Measurements from ENCODE around the gene CDH4. TPM values are rescaled to one million over a fixed set of nuclear protein-coding genes. Genes with fewer than 3 reads are reported as not detected.
"Not testable (repeated sequence)": the region's sequence is repeated elsewhere in the genome, so short reads cannot be mapped to it uniquely, and the experiment has no call there.

CDH4 gene
- polyA plus RNA-seq, 2 donors, result 0.02 to 0.05 TPM

- Histone ChIP-seq H3K4me3 (ENCODE audit: low read depth in 1 of 2, low read length in 2 of 2) (no peak overlapping the region), H3K27me3 (ENCODE audit: control insufficient read depth in 1 of 2, insufficient read depth in 2 of 2, low read length in 2 of 2) (no peaks in the 10 kb centered on the region), H3K36me3 (ENCODE audit: control insufficient read depth in 2 of 2, insufficient read depth in 2 of 2, low read length in 1 of 2) (no peaks in the 10 kb centered on the region), H3K4me1 (ENCODE audit: control insufficient read depth in 2 of 2, insufficient read depth in 2 of 2, low read length in 1 of 2) (no peaks in the 10 kb centered on the region), H3K27ac (ENCODE audit: low read depth in 2 of 2, low read length in 1 of 2) (no peak overlapping the region), H3K9me3 (ENCODE audit: control insufficient read depth in 2 of 2, insufficient read depth in 1 of 2, low read depth in 1 of 2, low read length in 1 of 2) (peaks cover 7 to 11% of the 10 kb centered on the region in 2 donors)
- 74 to 77% methylated on average over 14 of the region's 14 CpGs for WGBS, 2 donors
Observed at GRCh38 chr20:61419010-61419409, 166.9 kb downstream of the CDH4 start.

- Histone ChIP-seq H3K4me1 (ENCODE audit: control insufficient read depth in 2 of 2, insufficient read depth in 2 of 2, low read length in 1 of 2) (no peaks in the 10 kb centered on the region), H3K27me3 (ENCODE audit: control insufficient read depth in 1 of 2, insufficient read depth in 2 of 2, low read length in 2 of 2) (no peaks in the 10 kb centered on the region), H3K27ac (ENCODE audit: low read depth in 2 of 2, low read length in 1 of 2) (no peak overlapping the region), H3K9me3 (ENCODE audit: control insufficient read depth in 2 of 2, insufficient read depth in 1 of 2, low read depth in 1 of 2, low read length in 1 of 2) (peaks cover 7% of the 10 kb centered on the region in 2 donors), H3K36me3 (ENCODE audit: control insufficient read depth in 2 of 2, insufficient read depth in 2 of 2, low read length in 1 of 2) (no peaks in the 10 kb centered on the region), H3K4me3 (ENCODE audit: low read depth in 1 of 2, low read length in 2 of 2) (no peak overlapping the region)
- WGBS, 2 donors, result 73 to 75% methylated on average over 6 of the region's 6 CpGs
Observed at GRCh38 chr20:61419501-61419900, 167.4 kb downstream of the CDH4 start.

DNA sequence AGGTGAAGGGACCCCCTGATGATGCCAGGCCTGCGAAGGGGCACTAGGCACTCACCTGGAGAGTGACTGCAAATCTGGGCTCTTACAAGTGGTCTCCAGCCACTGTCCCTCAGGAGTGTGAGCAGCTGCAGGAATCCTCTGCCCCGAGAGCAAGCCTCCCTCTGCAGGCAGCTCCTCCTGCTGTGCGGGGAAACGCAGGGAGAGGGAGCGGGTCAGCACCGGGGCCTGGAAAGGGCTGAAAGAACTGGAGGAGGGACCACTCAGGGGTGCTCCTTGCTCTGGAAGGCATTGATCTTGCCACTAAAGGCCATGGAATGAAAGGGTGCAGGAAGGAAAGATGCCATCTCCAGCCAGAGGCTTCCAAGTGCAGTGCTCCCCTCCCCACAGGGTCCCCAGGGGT lies 168.0 kb downstream of the CDH4 start:
- Histone ChIP-seq H3K27me3 (ENCODE audit: control insufficient read depth in 1 of 2, insufficient read depth in 2 of 2, low read length in 2 of 2) (no peaks in the 10 kb centered on the region), H3K27ac (ENCODE audit: low read depth in 2 of 2, low read length in 1 of 2) (no peak overlapping the region), H3K4me3 (ENCODE audit: low read depth in 1 of 2, low read length in 2 of 2) (no peak overlapping the region), H3K36me3 (ENCODE audit: control insufficient read depth in 2 of 2, insufficient read depth in 2 of 2, low read length in 1 of 2) (no peaks in the 10 kb centered on the region), H3K4me1 (ENCODE audit: control insufficient read depth in 2 of 2, insufficient read depth in 2 of 2, low read length in 1 of 2) (no peaks in the 10 kb centered on the region), H3K9me3 (ENCODE audit: control insufficient read depth in 2 of 2, insufficient read depth in 1 of 2, low read depth in 1 of 2, low read length in 1 of 2) (peaks cover 7 to 11% of the 10 kb centered on the region in 2 donors)
- 85% methylated on average over 6 of the region's 6 CpGs for WGBS, 2 donors

GRCh38 chr20:61420781-61421180 lies 168.7 kb downstream of the CDH4 start:
- Histone ChIP-seq H3K27me3 (ENCODE audit: control insufficient read depth in 1 of 2, insufficient read depth in 2 of 2, low read length in 2 of 2) (no peaks in the 10 kb centered on the region), H3K27ac (ENCODE audit: low read depth in 2 of 2, low read length in 1 of 2) (no peak overlapping the region), H3K36me3 (ENCODE audit: control insufficient read depth in 2 of 2, insufficient read depth in 2 of 2, low read length in 1 of 2) (no peaks in the 10 kb centered on the region), H3K4me1 (ENCODE audit: control insufficient read depth in 2 of 2, insufficient read depth in 2 of 2, low read length in 1 of 2) (no peaks in the 10 kb centered on the region), H3K4me3 (ENCODE audit: low read depth in 1 of 2, low read length in 2 of 2) (no peak overlapping the region), H3K9me3 (ENCODE audit: control insufficient read depth in 2 of 2, insufficient read depth in 1 of 2, low read depth in 1 of 2, low read length in 1 of 2) (peaks cover 7 to 11% of the 10 kb centered on the region in 2 donors)
- WGBS, 2 donors, result 90 to 91% methylated on average over 7 of the region's 7 CpGs

DNA sequence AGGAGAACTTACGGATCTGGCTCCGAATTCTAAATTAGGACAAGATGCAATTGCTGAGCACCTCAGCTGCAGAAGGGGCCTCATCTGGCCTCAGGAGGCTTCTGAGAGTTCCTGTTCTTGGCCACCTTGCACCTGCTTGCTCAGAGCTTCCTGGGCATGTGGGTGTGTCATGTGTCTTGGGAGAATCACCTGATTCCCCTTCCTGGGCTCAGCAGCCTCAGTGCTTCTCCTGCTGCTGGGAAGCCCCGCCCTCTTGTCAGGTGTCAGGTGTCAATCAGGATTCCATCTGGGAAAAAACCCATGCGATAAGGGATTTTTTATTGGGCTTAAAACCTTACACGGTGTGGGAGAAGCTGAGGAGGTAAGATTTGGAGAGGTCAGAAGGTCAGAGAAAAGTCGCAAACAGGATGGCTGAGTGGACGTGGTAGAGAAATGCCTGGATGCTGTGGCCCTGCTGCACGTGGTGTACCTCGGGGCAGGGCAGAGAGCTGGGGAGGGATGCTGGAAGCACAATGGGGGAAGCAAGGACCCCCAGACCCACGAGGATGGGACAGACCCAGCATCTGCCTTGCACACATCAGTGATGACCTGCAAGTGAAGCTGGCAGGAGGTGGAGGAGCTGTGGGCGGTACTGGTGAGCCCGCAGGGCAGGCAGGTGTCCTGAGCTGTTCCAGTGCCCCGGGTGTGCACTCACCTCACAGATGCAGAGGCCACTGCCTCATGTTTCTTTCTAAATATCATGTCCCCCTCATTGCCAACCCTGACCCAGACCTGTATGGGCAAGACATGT lies 170.8 kb downstream of the CDH4 start:
- no peaks in the 10 kb centered on the region for H3K27me3 ChIP-seq (ENCODE audit: control insufficient read depth in 1 of 2, insufficient read depth in 2 of 2, low read length in 2 of 2)
- H3K27ac ChIP-seq (ENCODE audit: low read depth in 2 of 2, low read length in 1 of 2), result no peak overlapping the region
- 50 to 55% methylated on average over 13 of the region's 13 CpGs for WGBS, 2 donors
- H3K4me3 ChIP-seq (ENCODE audit: low read depth in 1 of 2, low read length in 2 of 2), result no peak overlapping the region
- H3K36me3 ChIP-seq (ENCODE audit: control insufficient read depth in 2 of 2, insufficient read depth in 2 of 2, low read length in 1 of 2), result no peaks in the 10 kb centered on the region
- no peaks in the 10 kb centered on the region for H3K4me1 ChIP-seq (ENCODE audit: control insufficient read depth in 2 of 2, insufficient read depth in 2 of 2, low read length in 1 of 2)
- H3K9me3 ChIP-seq (ENCODE audit: control insufficient read depth in 2 of 2, insufficient read depth in 1 of 2, low read depth in 1 of 2, low read length in 1 of 2), result peaks cover 7 to 11% of the 10 kb centered on the region in 2 donors

DNA sequence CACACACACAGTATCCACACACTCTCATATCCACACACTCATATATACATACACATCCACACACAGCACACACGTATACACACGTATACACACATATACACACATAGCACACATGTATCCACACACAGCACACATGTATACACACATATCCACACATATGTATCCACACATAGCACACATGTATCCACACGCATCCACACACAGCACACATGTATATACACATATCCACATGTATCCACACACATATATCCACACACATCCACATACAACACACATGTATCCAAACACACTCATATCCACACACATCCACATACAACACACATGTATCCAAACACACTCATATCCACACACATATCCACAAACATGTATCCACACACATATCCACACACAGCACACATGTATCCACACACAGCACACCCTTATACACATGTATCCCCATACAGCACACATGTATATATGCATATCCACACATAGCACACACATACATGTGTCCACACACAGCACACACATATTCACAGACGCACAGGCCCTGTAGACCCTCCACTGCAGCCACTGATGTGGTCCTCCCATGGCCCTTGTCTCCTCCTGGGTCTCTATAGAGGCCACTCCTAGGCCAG lies 172.1 kb downstream of the CDH4 start:
- H3K4me1 ChIP-seq (ENCODE audit: control insufficient read depth in 2 of 2, insufficient read depth in 2 of 2, low read length in 1 of 2), result no peaks in the 10 kb centered on the region
- 90 to 91% methylated on average over 4 of the region's 4 CpGs for WGBS, 2 donors

DNA sequence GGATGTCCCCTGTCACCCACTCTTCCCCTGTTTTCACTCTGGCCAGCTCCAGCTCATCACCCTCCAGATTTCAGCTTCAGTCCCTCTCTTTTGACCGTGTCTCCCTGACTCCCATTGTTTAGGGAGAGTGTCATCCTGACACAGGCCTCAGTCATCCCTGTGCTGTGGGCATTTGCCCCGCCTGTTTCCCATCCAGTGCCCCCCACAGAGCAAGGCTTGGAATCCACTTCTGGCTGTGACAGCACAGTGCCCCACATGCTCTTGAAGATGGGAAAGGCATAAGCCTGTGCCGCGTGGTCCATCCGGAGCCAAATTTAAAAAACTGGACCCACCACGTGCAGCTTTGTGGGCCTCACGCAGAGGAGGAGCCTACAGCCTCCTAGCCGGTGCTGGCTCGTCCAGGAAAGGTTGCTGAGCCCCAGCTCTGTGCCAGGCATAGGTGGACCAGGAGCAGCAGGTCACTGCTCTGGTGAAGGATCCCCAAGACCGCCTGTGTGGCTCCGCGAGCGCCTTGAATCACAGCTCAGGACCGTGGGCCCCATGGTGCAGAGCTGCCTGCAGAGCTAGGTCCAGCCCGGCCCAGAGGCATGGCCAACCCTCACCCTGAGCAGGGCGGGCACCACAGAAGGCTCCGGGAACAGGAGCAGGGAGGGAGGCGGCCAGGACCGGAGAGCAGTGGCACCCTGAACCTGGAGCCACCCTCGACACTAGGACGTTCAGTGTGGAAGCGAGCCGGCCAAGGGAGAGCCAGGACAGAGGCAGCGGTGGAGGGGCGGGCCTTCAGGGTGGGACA lies 172.8 kb downstream of the CDH4 start:
- H3K9me3 ChIP-seq (ENCODE audit: control insufficient read depth in 2 of 2, insufficient read depth in 1 of 2, low read depth in 1 of 2, low read length in 1 of 2), result peaks cover 4 to 11% of the 10 kb centered on the region in 2 donors
- no peaks in the 10 kb centered on the region for H3K36me3 ChIP-seq (ENCODE audit: control insufficient read depth in 2 of 2, insufficient read depth in 2 of 2, low read length in 1 of 2)
- WGBS, 2 donors, result 88 to 92% methylated on average over 25 of the region's 25 CpGs
- no peak overlapping the region for H3K27ac ChIP-seq (ENCODE audit: low read depth in 2 of 2, low read length in 1 of 2)
- H3K4me1 ChIP-seq (ENCODE audit: control insufficient read depth in 2 of 2, insufficient read depth in 2 of 2, low read length in 1 of 2), result no peaks in the 10 kb centered on the region
- no peaks in the 10 kb centered on the region for H3K27me3 ChIP-seq (ENCODE audit: control insufficient read depth in 1 of 2, insufficient read depth in 2 of 2, low read length in 2 of 2)
- no peak overlapping the region for H3K4me3 ChIP-seq (ENCODE audit: low read depth in 1 of 2, low read length in 2 of 2)

More for the DNA sequence above, 172.1 kb downstream of the CDH4 start:
- H3K9me3 ChIP-seq (ENCODE audit: control insufficient read depth in 2 of 2, insufficient read depth in 1 of 2, low read depth in 1 of 2, low read length in 1 of 2), result peaks cover 7 to 11% of the 10 kb centered on the region in 2 donors
- no peaks in the 10 kb centered on the region for H3K27me3 ChIP-seq (ENCODE audit: control insufficient read depth in 1 of 2, insufficient read depth in 2 of 2, low read length in 2 of 2)
- H3K36me3 ChIP-seq (ENCODE audit: control insufficient read depth in 2 of 2, insufficient read depth in 2 of 2, low read length in 1 of 2), result no peaks in the 10 kb centered on the region
- no peak overlapping the region for H3K4me3 ChIP-seq (ENCODE audit: low read depth in 1 of 2, low read length in 2 of 2)
- H3K27ac ChIP-seq (ENCODE audit: low read depth in 2 of 2, low read length in 1 of 2), result no peak overlapping the region

DNA sequence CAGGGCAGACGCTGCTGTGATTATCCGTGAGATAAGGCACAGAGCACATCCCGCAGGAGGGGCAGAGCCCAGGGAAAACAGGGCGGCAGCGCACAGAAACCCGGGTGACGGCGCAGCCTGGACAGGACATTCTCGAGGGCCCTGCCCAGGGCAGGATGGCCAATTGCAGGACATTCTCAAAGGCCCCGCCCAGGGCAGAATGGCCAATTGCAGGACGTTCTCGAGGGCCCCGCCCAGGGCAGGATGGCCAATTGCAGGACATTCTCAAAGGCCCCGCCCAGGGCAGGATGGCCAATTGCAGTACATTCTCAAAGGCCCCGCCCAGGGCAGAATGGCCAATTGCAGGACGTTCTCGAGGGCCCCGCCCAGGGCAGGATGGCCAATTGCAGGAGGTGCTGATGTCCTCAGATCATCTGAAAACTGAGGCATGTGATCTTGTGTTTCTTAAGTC lies 173.5 kb downstream of the CDH4 start:
- H3K9me3 ChIP-seq (ENCODE audit: control insufficient read depth in 2 of 2, insufficient read depth in 1 of 2, low read depth in 1 of 2, low read length in 1 of 2); H3K4me3 ChIP-seq (ENCODE audit: low read depth in 1 of 2, low read length in 2 of 2): not testable (repeated sequence)
- 90 to 92% methylated on average over 18 of the region's 18 CpGs for WGBS, 2 donors

DNA sequence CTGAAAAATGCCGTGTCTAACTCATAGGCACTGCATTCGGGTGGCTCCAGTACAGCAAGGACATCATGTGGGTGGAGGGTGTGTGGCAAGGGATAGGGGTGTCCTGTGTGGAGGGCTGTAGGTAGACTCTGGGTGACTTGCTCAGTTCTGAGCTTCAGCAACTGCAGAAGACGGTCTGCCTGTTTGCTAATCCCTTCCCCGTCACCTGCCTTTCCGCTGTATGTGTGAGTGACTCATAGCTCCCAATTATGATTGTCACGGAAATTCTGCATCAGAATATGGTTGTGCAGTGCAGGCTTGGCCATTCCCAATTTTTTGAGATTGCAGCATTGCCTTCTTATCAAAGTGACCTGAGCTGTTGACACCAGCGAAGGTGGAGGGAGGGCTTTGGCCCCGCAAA lies 174.3 kb downstream of the CDH4 start:
- no peaks in the 10 kb centered on the region for H3K36me3 ChIP-seq (ENCODE audit: control insufficient read depth in 2 of 2, insufficient read depth in 2 of 2, low read length in 1 of 2)
- WGBS, 2 donors, result 71 to 75% methylated on average over 8 of the region's 8 CpGs
- H3K27me3 ChIP-seq (ENCODE audit: control insufficient read depth in 1 of 2, insufficient read depth in 2 of 2, low read length in 2 of 2), result no peaks in the 10 kb centered on the region
- H3K4me1 ChIP-seq (ENCODE audit: control insufficient read depth in 2 of 2, insufficient read depth in 2 of 2, low read length in 1 of 2), result no peaks in the 10 kb centered on the region
- no peak overlapping the region for H3K4me3 ChIP-seq (ENCODE audit: low read depth in 1 of 2, low read length in 2 of 2)
- H3K9me3 ChIP-seq (ENCODE audit: control insufficient read depth in 2 of 2, insufficient read depth in 1 of 2, low read depth in 1 of 2, low read length in 1 of 2), result peaks cover 0 to 7% of the 10 kb centered on the region in 2 donors
- no peak overlapping the region for H3K27ac ChIP-seq (ENCODE audit: low read depth in 2 of 2, low read length in 1 of 2)

More for the DNA sequence above, 173.5 kb downstream of the CDH4 start:
- not testable (repeated sequence) for H3K27me3 ChIP-seq (ENCODE audit: control insufficient read depth in 1 of 2, insufficient read depth in 2 of 2, low read length in 2 of 2); H3K36me3 ChIP-seq (ENCODE audit: control insufficient read depth in 2 of 2, insufficient read depth in 2 of 2, low read length in 1 of 2); H3K4me1 ChIP-seq (ENCODE audit: control insufficient read depth in 2 of 2, insufficient read depth in 2 of 2, low read length in 1 of 2); H3K27ac ChIP-seq (ENCODE audit: low read depth in 2 of 2, low read length in 1 of 2)
